B cell (primary cell): ENCODE data around the gene KCND2. TPM values are rescaled to one million over a fixed set of nuclear protein-coding genes. Genes with fewer than 3 reads are reported as not detected.

Experiments used
- ATAC-seq: fragments of 200-7000 bp; cut with Tn5 transposase; one replicate; pipeline ENCODE4 v1.10.0; 2021; ENCODE audit warnings: low read depth, mild to moderate bottlenecking, moderate number of reproducible peaks, moderate library complexity
- CTCF ChIA-PET: fragments of 350-600 bp; sonication (Branson Sonifier 250); formaldehyde crosslinking; loops from one replicate; lab custom pipeline; 2021; ENCODE audit warnings: antibody characterized with exemption, inconsistent platforms; lab: Charles Lee
- POLR2A ChIA-PET: fragments of 350-600 bp; sonication (Branson Sonifier 250); formaldehyde crosslinking; loops from one replicate; lab custom pipeline; 2021; ENCODE audit warnings: antibody characterized with exemption; lab: Charles Lee
- DNase-seq: peaks from one replicate; pipeline ENCODE4 v3.0.0; 2013
- H2AFZ ChIP-seq: 2 replicates; pipeline ENCODE4 v1.6.1; 2012; ENCODE audit warnings: mild to moderate bottlenecking, low read depth, low read length; ENCODE audit not compliant: insufficient read depth, poor library complexity, severe bottlenecking
- H3K27ac ChIP-seq, 2 donors: 1 replicate in 1 of 2; 2 replicates in 1 of 2; pipeline ENCODE4 v1.5.1; 2012 to 2013; ENCODE audit warnings: low read length in 2 of 2, mild to moderate bottlenecking in 2 of 2, moderate library complexity in 1 of 2
- H3K27me3 ChIP-seq, 4 experiments: fragments of 200-600 bp in 1 of 4; sonication (generic) in 1 of 4; replicated peaks in 1 of 4; 1 replicate in 2 of 4; 2 replicates in 2 of 4; pipeline versions ENCODE4 v1.6.1 to v1.7.0; 2013 to 2016; ENCODE audit warnings: low read length in 3 of 4, mild to moderate bottlenecking in 2 of 4, mixed read lengths in 1 of 4, moderate library complexity in 1 of 4; ENCODE audit not compliant: insufficient read depth in 4 of 4, control insufficient read depth in 3 of 4; ENCODE audit errors: control extremely low read depth in 1 of 4
- H3K36me3 ChIP-seq, 2 experiments: replicated peaks in 1 of 2; 1 replicate in 1 of 2; 2 replicates in 1 of 2; pipeline versions ENCODE4 v1.6.1 to v1.7.1; 2013; ENCODE audit warnings: low read length in 1 of 2; ENCODE audit not compliant: insufficient read depth in 2 of 2, control insufficient read depth in 1 of 2; ENCODE audit errors: control extremely low read depth in 1 of 2, extremely low read depth in 1 of 2
- H3K4me1 ChIP-seq, 2 donors: fragments of 200-600 bp in 1 of 2; sonication (generic) in 1 of 2; 1 replicate in 1 of 2; 2 replicates in 1 of 2; pipeline versions ENCODE4 v1.5.1 to v1.6.1; 2013 to 2017; ENCODE audit warnings: low read length in 2 of 2; ENCODE audit not compliant: control insufficient read depth in 2 of 2, insufficient read depth in 2 of 2
- H3K4me2 ChIP-seq: replicated peaks from 2 replicates; pipeline ENCODE3; 2012; ENCODE audit warnings: mild to moderate bottlenecking, low read depth, low read length; ENCODE audit not compliant: poor library complexity, severe bottlenecking
- H3K4me3 ChIP-seq, 5 experiments: fragments of 200-600 bp in 1 of 5; sonication (generic) in 1 of 5; 1 replicate in 3 of 5; 2 replicates in 2 of 5; pipeline versions ENCODE4 v1.5.1 to v1.7.0; 2011 to 2016; ENCODE audit warnings: low read length in 4 of 5, mild to moderate bottlenecking in 4 of 5, low read depth in 2 of 5, control low read depth in 1 of 5, moderate library complexity in 1 of 5; ENCODE audit not compliant: insufficient read depth in 1 of 5; ENCODE audit errors: control extremely low read depth in 1 of 5, extremely low read depth in 1 of 5
- H3K79me2 ChIP-seq: fragments of 200-600 bp; sonication (generic); one replicate; pipeline ENCODE4 v1.6.0; 2016; ENCODE audit warnings: low read length; ENCODE audit not compliant: control insufficient read depth, insufficient read depth
- H3K9ac ChIP-seq: fragments of 200-600 bp; sonication (generic); 2 replicates; pipeline ENCODE4 v1.6.1; 2017; ENCODE audit warnings: mild to moderate bottlenecking, low read length, moderate library complexity
- H3K9me3 ChIP-seq, 3 donors: one replicate each; pipeline versions ENCODE4 v1.6.1 to v1.7.1; 2013; ENCODE audit warnings: low read length in 2 of 3; ENCODE audit not compliant: control insufficient read depth in 2 of 3, insufficient read depth in 1 of 3; ENCODE audit errors: control extremely low read depth in 1 of 3
- H4K20me1 ChIP-seq: 2 replicates; pipeline ENCODE4 v1.6.0; 2012; ENCODE audit warnings: mild to moderate bottlenecking, low read length; ENCODE audit not compliant: insufficient read depth, control insufficient read depth, poor library complexity, severe bottlenecking
- H3K27ac Mint-ChIP-seq: one replicate; pipeline ENCODE4 v1.8.0; 2021; ENCODE audit warnings: mixed read lengths
- H3K27me3 Mint-ChIP-seq: one replicate; pipeline ENCODE4 v1.8.0; 2021; ENCODE audit warnings: mixed read lengths
- H3K4me1 Mint-ChIP-seq: one replicate; pipeline ENCODE4 v1.8.0; 2021; ENCODE audit warnings: mixed read lengths
- H3K4me3 Mint-ChIP-seq: one replicate; pipeline ENCODE4 v1.8.0; 2021; ENCODE audit warnings: mixed read lengths
- H3K9me3 Mint-ChIP-seq: one replicate; pipeline ENCODE4 v1.8.0; 2022; ENCODE audit warnings: mixed read lengths; ENCODE audit not compliant: insufficient read depth
- EZH2 ChIP-seq: IDR thresholded peaks from 2 replicates; pipeline ENCODE4 v1.6.1; 2012; ENCODE audit warnings: borderline replicate concordance, low read depth, mild to moderate bottlenecking, moderate library complexity, low read length; ENCODE audit not compliant: insufficient read depth, poor library complexity, severe bottlenecking
- WGBS: methylation state at CpG from one replicate; pipeline ENCODE4 v1.1.5; 2013; ENCODE audit warnings: missing lambda C conversion rate; ENCODE audit not compliant: insufficient coverage; 5-methylcytosine and 5-hydroxymethylcytosine counted together
- intact Hi-C: fragments of 100-400 bp; cut with micrococcal nuclease; formaldehyde crosslinking; loops from one replicate; pipeline ENCODE4 v1.10.0; 2022
- polyA plus RNA-seq: library from polyadenylated mRNA; depleted of rRNA; stranded (reverse); fragments of >200 nt; gene quantifications from 2 replicates; pipeline ENCODE4 v1.2.3, GENCODE V29; 2012
- total RNA-seq, 2 donors: library from RNA; stranded (reverse); fragments of 120-200 nt in 1 of 2; gene quantifications; 1 replicate in 1 of 2; 2 replicates in 1 of 2; pipeline versions ENCODE4 v1.2.3 to v1.2.4, GENCODE V29; 2013 to 2022
- TF ChIP-seq, protein P1 (sequence below): fragments of 200-600 bp; IDR thresholded peaks from one replicate; pipeline ENCODE4 v1.8.0; 2022; ENCODE audit warnings: antibody characterized with exemption, mild to moderate bottlenecking

KCND2 gene
- total and polyA plus RNA-seq, 2 donors (not counting 1 experiment from before 2014, with no cell fraction given), result not detected

DNA sequence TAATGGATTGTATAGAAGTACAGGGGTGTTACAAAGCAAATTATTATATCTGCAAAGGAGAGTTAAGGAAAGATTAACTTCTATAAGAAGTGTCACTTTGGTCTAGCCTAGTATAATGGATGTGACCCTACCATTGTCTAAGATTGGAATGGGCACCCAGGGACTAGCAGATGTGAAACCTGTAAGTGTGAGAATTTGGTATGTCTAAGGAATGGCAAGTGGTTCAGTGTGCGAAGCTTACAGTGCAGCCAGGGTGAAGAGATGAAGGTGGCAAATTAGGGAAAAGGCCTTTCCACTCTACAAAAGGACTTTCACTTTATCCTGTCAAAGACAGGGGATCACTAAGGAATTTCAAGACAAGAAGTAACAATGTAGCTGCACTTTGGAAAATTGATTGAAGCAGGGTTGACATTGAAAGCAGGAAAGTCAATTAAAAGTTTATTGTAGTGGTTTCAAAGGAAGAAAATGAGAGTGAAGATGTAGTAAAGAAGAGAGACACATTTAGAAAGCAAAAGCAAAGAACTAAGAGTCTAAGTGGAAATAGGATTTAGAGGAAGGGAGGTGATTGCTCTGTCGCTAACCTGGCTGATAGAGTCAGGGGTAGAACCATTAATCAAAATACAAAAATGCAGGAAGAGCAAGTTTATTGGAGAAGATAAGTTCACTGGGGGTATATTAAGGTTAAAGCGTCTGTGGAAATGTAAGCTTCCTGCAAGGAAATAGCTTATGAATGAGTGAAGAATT lies 47.4 kb downstream of the KCND2 start:
- ChIA-PET CTCF (no interaction called here), POLR2A (no interaction called here)
- H3K27ac ChIP-seq, result no peak overlapping the region
- no peaks in the 10 kb centered on the region for H3K4me1 ChIP-seq
- no peaks in the 10 kb centered on the region for H3K9me3 Mint-ChIP-seq
- H3K27ac Mint-ChIP-seq, result no peak overlapping the region
- intact Hi-C loops, result no loop called here
- DNase-seq (no peak), ATAC-seq (no peak)
- no peaks in the 10 kb centered on the region for H3K9me3 ChIP-seq
- no peaks in the 10 kb centered on the region for H3K27me3 ChIP-seq
- no peaks in the 10 kb centered on the region for H3K4me1 Mint-ChIP-seq
- no peak for TF ChIP-seq EZH2
- TF ChIP-seq, protein P1, sequence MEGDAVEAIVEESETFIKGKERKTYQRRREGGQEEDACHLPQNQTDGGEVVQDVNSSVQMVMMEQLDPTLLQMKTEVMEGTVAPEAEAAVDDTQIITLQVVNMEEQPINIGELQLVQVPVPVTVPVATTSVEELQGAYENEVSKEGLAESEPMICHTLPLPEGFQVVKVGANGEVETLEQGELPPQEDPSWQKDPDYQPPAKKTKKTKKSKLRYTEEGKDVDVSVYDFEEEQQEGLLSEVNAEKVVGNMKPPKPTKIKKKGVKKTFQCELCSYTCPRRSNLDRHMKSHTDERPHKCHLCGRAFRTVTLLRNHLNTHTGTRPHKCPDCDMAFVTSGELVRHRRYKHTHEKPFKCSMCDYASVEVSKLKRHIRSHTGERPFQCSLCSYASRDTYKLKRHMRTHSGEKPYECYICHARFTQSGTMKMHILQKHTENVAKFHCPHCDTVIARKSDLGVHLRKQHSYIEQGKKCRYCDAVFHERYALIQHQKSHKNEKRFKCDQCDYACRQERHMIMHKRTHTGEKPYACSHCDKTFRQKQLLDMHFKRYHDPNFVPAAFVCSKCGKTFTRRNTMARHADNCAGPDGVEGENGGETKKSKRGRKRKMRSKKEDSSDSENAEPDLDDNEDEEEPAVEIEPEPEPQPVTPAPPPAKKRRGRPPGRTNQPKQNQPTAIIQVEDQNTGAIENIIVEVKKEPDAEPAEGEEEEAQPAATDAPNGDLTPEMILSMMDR, result no peak
- no peaks in the 10 kb centered on the region for H3K36me3 ChIP-seq
- 57% methylated on average over 2 of the region's 3 CpGs for WGBS
- H3K9ac ChIP-seq, result no peak overlapping the region
- no peaks in the 10 kb centered on the region for H3K79me2 ChIP-seq
- no peak overlapping the region for H3K4me2 ChIP-seq
- no peaks in the 10 kb centered on the region for H3K27me3 Mint-ChIP-seq
- H4K20me1 ChIP-seq, result no peaks in the 10 kb centered on the region
- H3K4me3 Mint-ChIP-seq, result no peak overlapping the region
- H2AFZ ChIP-seq, result no peak overlapping the region
- no peak overlapping the region for H3K4me3 ChIP-seq

DNA sequence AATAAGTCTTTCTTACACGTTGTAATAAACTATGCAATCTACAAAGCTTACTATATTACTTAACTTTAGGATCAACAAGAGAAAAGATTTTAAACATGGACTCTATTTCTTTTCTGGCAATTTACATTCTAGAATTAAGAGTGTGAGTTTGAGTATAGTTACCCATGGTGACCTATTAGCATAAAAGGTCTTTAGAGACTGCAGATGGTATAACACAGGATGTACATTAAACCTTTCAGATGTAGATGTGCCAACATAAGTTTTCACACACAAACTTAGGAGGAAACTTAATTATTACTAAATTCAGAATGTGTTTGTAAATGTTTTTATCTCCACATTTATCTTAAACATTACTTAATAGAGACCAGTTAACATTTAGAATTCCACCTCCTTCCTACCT lies 54.1 kb downstream of the KCND2 start:
- no peak overlapping the region for H3K27ac ChIP-seq
- intact Hi-C loops, result no loop called here
- ChIA-PET CTCF (no interaction called here), POLR2A (no interaction called here)
- Mint-ChIP-seq H3K27ac (no peak overlapping the region), H3K9me3 (peaks cover 2% of the 10 kb centered on the region), H3K27me3 (no peaks in the 10 kb centered on the region), H3K4me1 (no peaks in the 10 kb centered on the region), H3K4me3 (no peak overlapping the region)
- H3K4me1 ChIP-seq, result no peaks in the 10 kb centered on the region
- no peak overlapping the region for H3K4me3 ChIP-seq
- no peaks in the 10 kb centered on the region for H3K9me3 ChIP-seq
- H3K27me3 ChIP-seq, result no peaks in the 10 kb centered on the region
- WGBS, result no CpG with 5 or more reads among the region's 1 CpG
- no peak overlapping the region for H3K4me2 ChIP-seq
- no peak for ATAC-seq
- no peaks in the 10 kb centered on the region for H4K20me1 ChIP-seq
- no peak overlapping the region for H2AFZ ChIP-seq
- no peak overlapping the region for H3K9ac ChIP-seq
- no peak for DNase-seq
- TF ChIP-seq, protein P1, result no peak
- no peak for TF ChIP-seq EZH2
- no peaks in the 10 kb centered on the region for H3K79me2 ChIP-seq
- H3K36me3 ChIP-seq, result no peaks in the 10 kb centered on the region
